Astrocyte of the spinal cord (primary cell): ENCODE measurements around the gene PTPRD.
"Not testable (repeated sequence)": the region's sequence is repeated elsewhere in the genome, so short reads cannot be mapped to it uniquely, and the experiment has no call there.

Experiments used
- DNase-seq: peaks from one replicate; pipeline ENCODE4 v3.0.0; 2011; ENCODE audit warnings: low read depth, low spot score
- H3K4me3 ChIP-seq: 2 replicates; pipeline ENCODE4 v1.5.1; 2011; ENCODE audit warnings: low read depth, mild to moderate bottlenecking, low read length, moderate library complexity
- in situ Hi-C: cut with HindIII; loops from 2 replicates; pipeline ENCODE4 v1.10.0; 2017; ENCODE audit warnings: low sequenced_read_pairs
- TF ChIP-seq, protein P1 (sequence below): IDR thresholded peaks from 2 replicates; pipeline ENCODE4 v1.5.1; 2012; ENCODE audit warnings: low read depth, mild to moderate bottlenecking, low read length, inconsistent platforms

PTPRD gene

DNA sequence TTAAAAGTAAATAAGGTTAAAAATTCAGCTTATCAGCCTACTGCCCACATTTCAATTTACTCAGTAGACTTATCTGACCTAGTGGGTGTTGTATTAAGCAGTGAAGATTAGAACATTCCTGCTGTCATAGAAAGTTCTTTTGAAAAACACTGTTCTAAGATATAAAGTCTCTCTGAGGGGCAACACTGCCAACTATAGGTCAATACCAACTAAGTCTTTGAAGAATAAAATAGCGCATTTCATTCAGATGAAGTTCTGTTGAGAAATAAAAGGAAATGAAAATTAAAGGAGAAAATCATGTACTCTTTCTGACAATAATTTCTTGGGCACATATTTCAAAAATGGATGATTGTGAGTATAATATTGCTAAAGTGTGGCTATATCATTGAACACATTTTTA lies 86.8 kb downstream of the PTPRD start:
- DNase-seq, result no peak
- TF ChIP-seq, protein P1, sequence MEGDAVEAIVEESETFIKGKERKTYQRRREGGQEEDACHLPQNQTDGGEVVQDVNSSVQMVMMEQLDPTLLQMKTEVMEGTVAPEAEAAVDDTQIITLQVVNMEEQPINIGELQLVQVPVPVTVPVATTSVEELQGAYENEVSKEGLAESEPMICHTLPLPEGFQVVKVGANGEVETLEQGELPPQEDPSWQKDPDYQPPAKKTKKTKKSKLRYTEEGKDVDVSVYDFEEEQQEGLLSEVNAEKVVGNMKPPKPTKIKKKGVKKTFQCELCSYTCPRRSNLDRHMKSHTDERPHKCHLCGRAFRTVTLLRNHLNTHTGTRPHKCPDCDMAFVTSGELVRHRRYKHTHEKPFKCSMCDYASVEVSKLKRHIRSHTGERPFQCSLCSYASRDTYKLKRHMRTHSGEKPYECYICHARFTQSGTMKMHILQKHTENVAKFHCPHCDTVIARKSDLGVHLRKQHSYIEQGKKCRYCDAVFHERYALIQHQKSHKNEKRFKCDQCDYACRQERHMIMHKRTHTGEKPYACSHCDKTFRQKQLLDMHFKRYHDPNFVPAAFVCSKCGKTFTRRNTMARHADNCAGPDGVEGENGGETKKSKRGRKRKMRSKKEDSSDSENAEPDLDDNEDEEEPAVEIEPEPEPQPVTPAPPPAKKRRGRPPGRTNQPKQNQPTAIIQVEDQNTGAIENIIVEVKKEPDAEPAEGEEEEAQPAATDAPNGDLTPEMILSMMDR, result no peak
- in situ Hi-C loops, result no loop called here
- no peak overlapping the region for H3K4me3 ChIP-seq

DNA sequence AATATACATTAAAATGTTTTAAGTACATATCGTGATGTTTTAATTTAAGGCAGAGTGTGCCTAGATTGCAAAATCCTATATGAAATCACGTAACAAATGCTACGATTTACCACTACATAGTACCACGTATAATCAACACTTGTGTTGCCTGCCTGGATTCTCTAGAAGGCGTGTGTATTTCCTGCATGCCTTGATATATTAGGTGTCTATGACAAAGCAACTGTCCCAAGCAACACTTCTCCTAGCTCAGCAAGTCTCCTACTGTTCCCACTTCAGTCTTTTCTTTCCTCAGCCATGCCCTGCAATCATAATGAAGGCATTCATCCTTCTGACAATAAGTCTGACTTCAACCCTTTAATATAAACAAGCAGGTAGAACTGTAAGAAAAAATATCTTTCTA lies 89.6 kb downstream of the PTPRD start:
- no peak for DNase-seq
- TF ChIP-seq, protein P1, result no peak
- H3K4me3 ChIP-seq, result no peak overlapping the region
- in situ Hi-C loops, result no loop called here

DNA sequence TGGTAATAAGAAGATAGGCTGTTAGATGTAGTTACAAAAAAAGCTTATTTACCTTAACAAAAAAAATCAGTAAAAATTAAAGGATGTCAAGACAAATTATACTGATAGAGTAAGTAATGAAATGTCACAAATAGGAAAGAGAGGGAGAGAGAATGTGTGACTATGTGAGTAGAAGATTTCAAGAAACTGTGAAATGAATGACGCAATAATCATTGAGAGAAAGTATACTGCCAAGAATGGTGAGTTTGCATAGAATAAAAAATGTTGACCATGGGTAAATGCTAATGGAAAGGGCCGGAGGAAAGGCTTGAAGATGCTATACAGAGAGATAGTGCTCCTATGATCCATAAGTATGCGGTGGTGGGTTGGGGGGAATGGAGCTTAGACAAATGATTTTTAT lies 100.7 kb downstream of the PTPRD start:
- H3K4me3 ChIP-seq, result no peak overlapping the region
- in situ Hi-C loops, result no loop called here
- no peak for DNase-seq
- TF ChIP-seq, protein P1, result no peak

DNA sequence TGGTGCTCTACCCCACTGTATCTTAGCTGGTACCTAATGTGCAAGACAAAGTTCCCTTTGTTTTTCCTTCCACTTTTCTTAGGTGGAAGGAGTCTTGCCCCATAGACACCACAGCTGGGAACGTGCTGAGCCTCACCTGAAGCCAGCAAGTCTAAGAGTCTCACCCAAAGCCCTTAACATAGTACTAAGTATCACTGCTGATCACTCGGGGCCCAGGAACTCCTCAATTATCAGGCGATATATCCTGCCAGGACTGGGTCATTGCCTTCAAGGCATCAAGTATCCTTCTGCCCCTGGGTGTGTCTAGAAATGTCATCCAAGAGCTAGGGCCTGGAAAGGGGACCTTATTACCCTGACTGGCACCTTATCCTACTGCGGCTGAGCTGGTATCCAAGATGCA lies 123.9 kb downstream of the PTPRD start:
- in situ Hi-C loops, result no loop called here
- H3K4me3 ChIP-seq, result no peak overlapping the region
- DNase-seq, result no peak
- TF ChIP-seq, protein P1, result no peak

DNA sequence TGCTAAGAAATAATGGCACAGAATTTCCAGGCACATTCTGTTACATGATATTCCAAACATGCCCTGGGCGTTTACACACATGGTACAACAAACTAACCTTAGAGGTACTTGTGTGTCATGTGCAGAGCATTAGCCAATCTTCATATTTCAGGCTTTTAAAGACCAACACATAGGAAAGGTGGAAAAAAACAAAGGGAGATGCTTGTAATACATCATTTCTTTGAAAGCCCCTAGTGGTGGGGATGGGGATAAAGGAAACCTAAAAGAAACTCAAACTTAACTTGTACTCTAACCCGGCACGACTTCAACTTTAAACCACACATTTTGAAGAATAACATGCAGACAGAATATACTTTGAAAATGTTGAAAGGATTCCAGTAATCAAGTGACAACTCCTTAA lies 133.6 kb downstream of the PTPRD start:
- no peak overlapping the region for H3K4me3 ChIP-seq
- DNase-seq, result peak; percentile 5
- in situ Hi-C loops, result no loop called here
- TF ChIP-seq, protein P1, result peak; percentile 39

DNA sequence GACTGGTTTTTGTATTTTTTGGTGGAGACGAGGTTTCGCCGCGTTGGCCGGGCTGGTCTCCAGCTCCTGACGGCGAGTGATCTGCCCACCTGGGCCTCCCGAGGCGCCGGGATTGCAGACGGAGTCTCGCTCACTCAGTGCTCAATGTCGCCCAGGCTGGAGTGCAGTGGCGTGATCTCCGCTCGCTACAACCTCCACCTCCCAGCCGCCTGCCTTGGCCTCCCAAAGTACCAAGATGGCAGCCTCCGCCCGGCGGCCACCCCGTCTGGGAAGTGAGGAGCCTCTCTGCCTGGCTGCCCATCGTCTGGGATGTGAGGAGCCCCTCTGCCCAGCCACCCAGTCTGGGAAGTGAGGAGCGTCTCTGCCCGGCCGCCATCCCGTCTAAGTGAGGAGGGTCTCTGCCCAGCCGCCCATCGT lies 163.6 kb downstream of the PTPRD start:
- DNase-seq, in situ Hi-C loops, H3K4me3 ChIP-seq: not testable (repeated sequence)

DNA sequence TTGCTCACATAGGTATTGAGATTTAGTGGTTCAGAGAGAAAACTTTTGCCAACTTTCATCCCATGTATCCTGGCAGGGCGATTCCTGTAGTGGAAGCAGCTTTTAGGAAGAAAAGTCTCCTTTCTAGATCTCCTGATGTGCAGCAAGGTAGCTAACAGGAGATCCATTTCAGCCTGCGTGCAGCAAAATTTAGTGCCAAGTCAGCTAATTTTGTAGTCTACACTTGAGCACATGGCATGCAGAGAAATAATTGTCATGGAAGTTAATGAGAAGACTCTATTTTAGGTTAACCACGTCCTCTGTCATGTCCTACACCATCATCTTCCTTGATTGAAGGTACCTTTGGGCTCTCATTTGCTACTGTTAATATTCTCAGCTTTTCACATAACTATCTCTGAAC lies 165.8 kb downstream of the PTPRD start:
- DNase-seq, result no peak
- in situ Hi-C loops, result no loop called here
- no peak overlapping the region for H3K4me3 ChIP-seq
- TF ChIP-seq, protein P1, result no peak
